Measurements from ENCODE around the gene RHOXF2B.
"Not testable (repeated sequence)": the region's sequence is repeated elsewhere in the genome, so short reads cannot be mapped to it uniquely, and the experiment has no call there.

Gene RHOXF2B

DNA sequence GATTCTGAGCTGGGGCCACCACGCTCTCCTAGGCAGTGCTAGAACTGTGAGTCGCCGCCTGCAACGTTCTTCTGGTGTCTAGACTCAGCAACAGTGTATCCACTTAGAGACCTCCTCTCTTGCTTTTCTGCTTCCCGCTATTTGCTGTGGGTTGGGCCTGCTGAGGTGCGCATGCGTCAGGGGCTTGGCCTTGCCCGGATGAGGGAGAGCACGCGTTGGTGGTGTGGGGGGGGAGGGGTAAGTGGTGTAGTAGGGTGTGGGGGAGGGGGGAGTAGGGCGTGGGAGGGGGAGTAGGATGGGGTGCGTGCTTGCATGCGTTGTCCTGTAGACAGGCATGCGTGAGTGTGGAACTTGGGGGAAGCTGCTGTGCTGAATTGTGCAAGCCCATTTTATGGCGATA lies at the start of gene RHOXF2B:
Gene RHOXF2B, minus strand, starts transcription at position 101 of the 400 bp plus-strand sequence. CDS start 138 bp downstream, outside the sequence.
- not testable (repeated sequence) for DNase-seq (ENCODE audit: low spot score)

GRCh38 chrX:120125444-120125843 lies 48.0 kb upstream of the RHOXF2B start:
- DNase-seq (ENCODE audit: low spot score): no peak

GRCh38 chrX:120120223-120120622 lies 42.7 kb upstream of the RHOXF2B start:
- DNase-seq (ENCODE audit: low spot score): no peak

DNA sequence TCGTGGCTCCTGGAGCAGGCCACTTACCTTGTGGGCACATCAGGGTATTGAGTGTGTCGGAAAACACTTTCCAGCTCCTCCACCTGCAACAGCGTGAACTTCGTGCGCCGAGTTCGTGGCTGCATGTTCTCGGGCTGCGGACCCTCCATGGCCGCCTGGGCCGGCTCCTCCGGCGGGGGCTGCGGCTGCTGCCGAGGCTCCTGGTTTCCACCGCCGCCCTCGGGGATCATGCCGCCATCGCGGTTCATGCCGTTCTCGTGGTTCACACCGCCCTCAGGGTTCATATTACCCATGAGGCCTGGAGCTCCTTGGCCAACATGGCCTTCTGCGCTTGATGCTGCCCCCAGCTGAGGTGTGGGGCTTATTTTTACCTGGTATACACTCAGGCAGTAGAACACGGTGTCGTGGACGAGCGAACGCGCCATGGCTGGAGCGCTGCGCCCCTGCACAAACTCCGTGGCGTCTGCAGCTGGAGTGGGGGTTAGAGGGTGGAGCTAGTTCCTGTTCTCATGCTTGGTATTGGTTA lies 38.0 kb upstream of the RHOXF2B start, which contains the start of gene RHOXF1:
Gene RHOXF1, minus strand, starts transcription at position 476 of the 526 bp plus-strand sequence. Its CDS starts 51 bp downstream, at position 425.
- DNase-seq (ENCODE audit: low spot score): no peak

DNA sequence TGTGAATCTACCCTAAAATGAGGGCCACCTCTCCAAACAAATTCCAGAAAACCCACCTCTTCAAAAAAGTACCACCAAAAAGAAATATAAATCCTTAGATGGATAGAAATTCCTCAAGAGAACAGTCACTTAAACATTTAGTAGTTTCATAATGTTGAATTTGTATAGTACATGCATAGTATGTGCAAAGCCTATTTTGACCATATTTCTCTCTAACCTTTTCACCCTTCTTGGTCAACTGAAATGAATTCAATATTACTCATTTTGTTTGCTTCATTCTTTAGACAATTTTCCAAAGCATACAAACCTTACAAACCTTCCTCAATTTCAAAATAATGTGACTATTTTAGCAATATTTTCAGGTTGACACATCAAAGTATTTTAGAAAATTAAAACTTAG lies 34.1 kb upstream of the RHOXF2B start:
- DNase-seq (ENCODE audit: low spot score): no peak

- no peak for DNase-seq (ENCODE audit: low spot score)
Measured at GRCh38 chrX:120109378-120109777, 31.9 kb upstream of the RHOXF2B start.

GRCh38 chrX:120104707-120105106 lies 27.2 kb upstream of the RHOXF2B start:
- DNase-seq (ENCODE audit: low spot score): not testable (repeated sequence)

DNA sequence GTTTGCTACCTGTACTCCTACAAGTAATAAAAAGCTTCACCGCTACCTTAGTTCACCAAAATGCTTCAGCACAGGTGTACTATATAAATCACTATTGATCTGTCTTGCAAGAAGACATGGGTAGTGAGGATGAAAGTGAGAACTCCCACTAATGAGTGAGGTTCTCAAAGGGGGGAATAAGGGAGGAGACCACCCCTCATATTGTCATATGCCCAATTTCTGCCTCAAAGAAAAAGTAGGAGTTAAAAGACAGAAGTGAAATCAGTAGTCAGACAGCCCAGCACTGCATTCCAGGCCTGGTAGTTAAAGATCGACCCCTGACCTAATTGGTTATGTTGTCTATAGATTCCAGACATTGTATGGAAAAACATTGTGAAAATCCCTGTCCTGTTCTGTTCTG lies 23.6 kb upstream of the RHOXF2B start:
- not testable (repeated sequence) for DNase-seq (ENCODE audit: low spot score)

DNA sequence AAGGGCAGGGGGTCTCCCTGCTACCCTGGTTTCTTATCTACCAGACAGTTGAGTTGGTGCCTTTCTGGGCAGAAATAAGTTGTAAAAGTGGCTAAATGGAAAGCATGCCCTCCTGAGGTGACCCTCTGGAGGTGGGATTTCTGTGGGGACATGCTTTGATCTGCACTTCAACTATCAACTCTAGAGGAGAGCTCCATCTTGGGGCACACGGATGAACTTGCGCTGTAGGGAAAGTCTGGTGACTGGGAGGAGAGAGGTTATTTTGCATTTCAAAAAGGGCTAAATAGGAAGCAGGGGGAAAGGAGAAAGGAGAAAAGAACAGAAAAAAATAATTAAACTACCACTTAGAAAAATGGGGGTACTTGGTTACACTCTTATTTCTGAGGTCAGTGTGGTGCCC lies 12.7 kb upstream of the RHOXF2B start:
- no peak for DNase-seq (ENCODE audit: low spot score)

DNA sequence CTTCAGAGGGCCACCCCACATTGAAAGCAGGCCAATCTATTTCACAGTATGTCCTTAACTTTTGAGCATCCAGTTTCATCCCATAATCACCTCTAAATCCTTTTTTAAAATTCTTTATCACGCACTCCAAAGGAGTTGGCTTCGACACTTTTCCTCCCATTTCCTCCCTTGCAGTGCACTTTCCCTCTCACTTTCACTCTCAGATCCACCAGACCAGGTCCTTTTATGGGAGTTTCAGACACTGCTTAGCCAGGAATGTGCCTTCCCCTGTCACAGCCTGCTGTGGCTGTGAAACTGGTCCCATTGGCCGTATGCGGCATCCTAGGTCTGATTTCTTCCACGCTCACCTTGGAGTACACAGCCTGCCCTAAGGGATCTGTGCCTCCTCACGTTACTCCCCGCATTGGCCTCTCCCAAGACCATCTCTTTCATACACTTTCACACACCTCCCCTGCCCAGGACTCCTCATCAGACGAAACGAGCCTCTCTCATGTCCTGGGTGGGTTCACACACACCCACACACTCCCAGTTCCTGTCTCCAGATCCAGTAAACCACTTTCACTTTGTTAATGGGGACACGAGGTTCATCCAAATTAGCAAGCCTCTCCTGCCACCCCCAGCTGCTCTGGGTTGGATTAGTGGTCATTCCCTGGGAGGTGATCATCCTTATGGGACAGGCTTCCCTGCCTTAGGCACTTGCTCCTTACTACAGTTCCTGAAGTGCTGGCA lies 10.0 kb upstream of the RHOXF2B start:
- DNase-seq (ENCODE audit: low spot score): no peak

DNA sequence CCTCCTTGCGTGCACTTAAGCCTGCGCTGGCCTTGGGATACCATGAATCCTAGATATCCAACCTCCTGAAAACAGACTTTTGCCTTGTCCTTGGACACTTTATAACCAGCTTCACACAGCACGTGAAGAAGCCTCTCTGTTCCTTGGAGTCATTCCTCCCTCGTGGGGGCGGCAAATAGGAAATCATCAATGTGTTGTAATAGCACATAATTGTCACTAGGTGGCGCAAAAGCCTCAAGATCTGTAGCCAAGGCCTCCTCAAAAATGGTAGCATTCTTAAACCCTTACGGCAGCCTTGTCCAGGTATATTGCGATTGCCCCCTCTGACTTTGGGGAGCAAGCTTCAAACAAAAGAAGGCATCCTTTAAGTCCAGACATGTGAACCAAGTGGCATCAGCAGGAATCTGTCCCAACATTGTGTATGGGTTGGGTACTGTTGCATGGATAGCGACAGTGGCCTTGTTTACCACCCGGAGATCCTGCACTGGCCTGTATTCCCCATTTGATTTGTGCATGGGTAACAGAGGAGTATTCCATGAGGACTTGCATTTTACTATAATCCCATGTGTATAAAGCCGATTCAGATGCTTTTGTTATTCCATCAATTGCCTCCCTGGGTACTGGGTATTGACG lies 8.2 kb upstream of the RHOXF2B start:
- not testable (repeated sequence) for DNase-seq (ENCODE audit: low spot score)

DNA sequence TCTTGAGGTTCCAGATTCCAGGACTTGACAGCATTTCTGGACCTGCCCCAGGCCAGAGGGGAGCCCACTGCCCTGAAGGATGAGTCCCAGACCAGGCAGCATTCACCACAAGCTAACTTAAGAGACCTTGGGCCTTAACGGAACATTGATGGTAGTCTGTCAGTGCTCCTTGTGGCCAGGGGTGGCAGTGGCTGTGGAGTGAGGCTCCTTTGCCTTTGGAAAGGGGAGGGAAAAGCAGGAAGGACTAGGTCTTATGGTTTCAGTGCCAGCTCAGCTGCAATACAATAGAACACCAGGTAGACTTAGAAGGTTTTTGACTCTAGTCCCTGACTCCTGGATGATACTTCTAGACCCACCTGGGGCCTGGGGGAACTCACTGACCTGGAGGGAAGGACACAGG lies 11.3 kb downstream of the RHOXF2B start:
- DNase-seq (ENCODE audit: low spot score): not testable (repeated sequence)

- not testable (repeated sequence) for DNase-seq (ENCODE audit: low spot score)
Measured at GRCh38 chrX:120042712-120043111, 34.8 kb downstream of the RHOXF2B start.

DNA sequence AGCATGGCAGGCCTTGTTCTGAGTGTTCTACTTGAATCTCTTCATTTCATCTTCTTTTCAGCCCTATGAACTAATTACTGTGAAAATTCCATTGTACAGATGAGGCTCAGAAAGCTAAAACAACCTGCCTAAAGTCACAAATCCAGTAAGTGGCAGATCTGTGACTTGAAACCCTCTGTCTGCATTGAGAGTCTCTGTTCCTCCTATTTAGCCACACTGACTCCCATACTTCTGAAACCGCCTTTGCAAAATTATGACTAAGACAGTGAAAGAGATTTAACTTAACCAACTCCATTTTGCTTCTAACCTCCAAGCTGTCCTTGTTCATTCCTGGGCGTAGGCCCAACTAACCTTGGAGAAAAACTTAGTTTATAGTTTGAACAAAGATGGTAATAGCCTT lies 35.2 kb downstream of the RHOXF2B start:
- not testable (repeated sequence) for DNase-seq (ENCODE audit: low spot score)

GRCh38 chrX:120040176-120040575 lies 37.3 kb downstream of the RHOXF2B start:
- not testable (repeated sequence) for DNase-seq (ENCODE audit: low spot score)

DNA sequence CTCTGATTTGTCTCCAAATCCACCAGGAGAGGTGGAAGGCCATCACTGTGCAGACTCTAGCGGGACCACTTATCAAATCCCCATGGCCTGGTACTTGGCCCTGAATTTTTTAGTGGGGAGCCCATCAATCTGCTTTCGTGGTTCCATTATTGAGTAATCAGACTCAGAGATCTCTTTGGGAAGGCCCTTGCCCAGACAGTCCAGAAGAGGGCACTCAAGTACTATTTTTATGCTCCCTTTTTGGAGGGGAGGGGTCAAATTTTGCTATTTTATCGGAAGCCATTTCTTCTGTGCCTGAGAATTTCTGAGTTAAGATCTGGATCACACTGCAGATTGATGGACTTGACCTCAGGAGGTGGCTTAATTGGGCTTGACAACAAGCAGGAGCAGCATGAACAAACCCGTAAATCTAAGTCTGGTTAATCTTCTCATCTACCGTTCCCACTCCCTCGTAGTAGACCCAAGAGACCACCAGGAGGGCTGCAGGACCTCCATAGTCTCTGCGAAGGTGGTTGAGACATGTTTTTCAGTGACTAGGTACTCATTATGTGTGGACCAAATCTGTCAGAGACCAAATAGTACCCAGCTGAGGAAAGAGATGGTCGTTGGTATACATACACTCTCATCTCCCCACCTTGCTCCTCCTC lies 38.3 kb downstream of the RHOXF2B start:
- DNase-seq (ENCODE audit: low spot score): not testable (repeated sequence)

DNA sequence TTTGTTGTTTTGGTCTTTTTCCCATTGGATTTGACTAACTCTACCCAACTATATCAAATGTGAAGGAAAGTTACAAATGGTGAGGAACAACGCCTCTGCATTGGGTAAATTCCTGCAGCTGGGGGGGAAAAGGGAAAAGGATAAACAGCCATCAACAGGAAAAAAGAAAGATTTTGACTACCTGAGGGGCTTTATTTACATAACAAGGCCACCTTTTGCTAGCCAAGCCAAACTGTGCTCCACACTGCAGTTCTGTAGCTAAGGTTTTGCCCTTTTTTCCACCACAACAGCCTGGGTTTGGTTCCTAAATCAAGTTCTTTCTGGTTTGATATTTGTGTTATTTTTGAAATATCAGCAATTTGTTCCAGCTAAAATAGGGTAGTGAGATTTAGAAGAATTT lies 40.8 kb downstream of the RHOXF2B start:
- no peak for DNase-seq (ENCODE audit: low spot score)

DNA sequence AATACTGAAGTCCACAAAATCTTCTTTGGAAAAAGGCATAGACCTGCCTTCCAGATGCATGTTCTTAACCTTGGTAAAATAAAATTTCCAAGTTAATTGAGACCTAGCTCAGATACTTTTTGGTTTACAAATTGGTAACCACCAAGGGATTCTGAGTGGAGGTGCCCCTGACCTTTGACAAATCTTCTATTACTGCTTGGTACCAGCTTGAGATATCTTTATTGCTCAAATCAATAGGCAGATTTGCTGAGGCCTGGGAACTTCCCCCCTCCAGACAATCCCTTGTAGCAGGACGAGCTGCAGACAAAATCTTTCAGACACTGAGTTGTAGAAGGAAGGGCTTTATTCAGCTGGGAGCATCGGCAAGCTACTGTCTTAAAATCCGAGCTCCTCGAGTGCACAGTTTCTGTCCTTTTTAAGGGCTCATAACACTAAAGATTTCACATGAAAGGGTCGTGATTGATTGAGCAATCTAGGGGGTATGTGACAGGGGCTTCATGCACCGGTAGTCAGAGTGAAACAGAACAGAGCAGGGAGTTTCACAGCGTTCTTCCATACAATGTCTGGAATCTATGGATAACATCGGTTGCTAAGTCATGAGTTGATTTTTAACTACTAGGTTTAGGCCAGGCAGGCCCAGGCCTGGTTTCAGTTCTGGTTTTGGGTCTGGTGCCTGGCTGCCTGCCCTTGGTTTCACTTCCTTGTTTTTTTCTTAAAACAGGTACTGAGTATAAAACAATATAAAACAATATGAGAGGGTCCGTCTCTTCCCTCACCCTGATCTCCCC lies 41.8 kb downstream of the RHOXF2B start:
- DNase-seq (ENCODE audit: low spot score): peak; percentile 8

- no peak for DNase-seq (ENCODE audit: low spot score)
Measured at GRCh38 chrX:120029354-120029753, 48.1 kb downstream of the RHOXF2B start.

DNA sequence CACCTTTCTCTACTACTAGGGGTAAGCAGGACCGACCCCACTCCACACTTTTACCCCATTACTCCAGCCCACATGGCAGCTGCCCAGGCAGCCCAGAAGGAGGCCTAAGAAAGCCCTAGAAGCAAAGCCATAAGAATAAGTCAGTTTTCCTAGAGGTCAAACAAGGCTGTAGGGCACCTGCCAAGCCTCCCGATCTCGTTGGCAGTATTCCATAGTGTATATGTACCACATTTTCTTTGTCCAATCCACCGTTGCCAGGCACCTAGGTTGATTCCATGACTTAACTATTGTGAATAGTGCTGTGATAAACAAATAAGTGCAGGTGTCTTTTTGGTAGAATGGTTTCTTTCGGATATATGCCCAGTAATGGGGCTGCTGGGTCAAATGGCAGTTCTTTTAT lies 54.2 kb downstream of the RHOXF2B start:
- no peak for DNase-seq (ENCODE audit: low spot score)

DNA sequence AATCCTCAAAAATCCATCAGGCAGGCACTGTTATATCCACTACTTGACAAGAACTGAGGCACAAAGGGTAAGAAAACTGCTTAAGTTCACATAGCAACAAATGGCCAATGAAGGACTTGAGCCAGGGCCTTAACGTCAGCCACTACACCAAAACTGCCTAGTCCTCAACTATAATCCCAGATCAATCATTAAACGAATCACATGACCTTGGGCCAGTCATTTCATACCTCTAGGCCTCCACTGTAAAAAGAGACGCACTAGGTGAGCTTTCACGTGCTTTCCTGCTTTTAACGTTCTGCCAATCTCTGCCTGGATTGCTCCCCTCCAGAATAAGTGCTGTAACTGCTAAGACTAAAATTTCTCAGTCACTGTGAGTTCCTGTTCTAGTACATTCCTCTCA lies 54.7 kb downstream of the RHOXF2B start:
- DNase-seq (ENCODE audit: low spot score): no peak

Measured in pons (tissue), 1 donor.